Panc1 (cell line): ENCODE measurements around the gene SAA4. TPM values are rescaled to one million over a fixed set of nuclear protein-coding genes. Genes with fewer than 3 reads are reported as not detected.

ENCODE experiments used
- ATAC-seq: fragments of 200-7000 bp; cut with Tn5 transposase; 2 replicates; pipeline ENCODE4 v1.9.1; 2020; ENCODE audit warnings: mild to moderate bottlenecking, moderate library complexity
- BruUV-seq: library from RNA; stranded (reverse); fragments of 400-500 nt; replicated peaks from 2 replicates; lab custom pipeline; 2021; lab: Mats Ljungman, UMichigan
- CTCF ChIA-PET: fragments of 300-600 bp; sonication (Branson Sonifier 250); formaldehyde crosslinking; loops from one replicate; lab custom pipeline; 2022; ENCODE audit warnings: antibody characterized with exemption; lab: Charles Lee
- POLR2A ChIA-PET: fragments of 300-600 bp; sonication (Branson Sonifier 250); formaldehyde crosslinking; loops from one replicate; lab custom pipeline; 2022; ENCODE audit warnings: antibody characterized with exemption; lab: Charles Lee
- DNase-seq: peaks from one replicate; pipeline ENCODE4 v3.0.0-alpha.2; 2010; ENCODE audit warnings: low read depth, low spot score
- H3K27ac ChIP-seq: 2 replicates; pipeline ENCODE4 v1.5.1; 2011; ENCODE audit warnings: mild to moderate bottlenecking, low read length, inconsistent platforms
- H3K27me3 ChIP-seq: fragments of 200-500 bp; sonication (Bioruptor generic); 2 replicates; pipeline ENCODE4 v1.6.0; 2014; ENCODE audit warnings: low read length, inconsistent platforms; ENCODE audit not compliant: control insufficient read depth, insufficient read depth
- H3K36me3 ChIP-seq: fragments of 200-500 bp; sonication (Bioruptor generic); 2 replicates; pipeline ENCODE4 v1.5.1; 2014; ENCODE audit warnings: inconsistent platforms, mild to moderate bottlenecking, low read length, moderate library complexity; ENCODE audit not compliant: control insufficient read depth, insufficient read depth
- H3K4me1 ChIP-seq: 2 replicates; pipeline ENCODE4 v1.5.1; 2011; ENCODE audit warnings: inconsistent platforms, mild to moderate bottlenecking, low read length, moderate library complexity; ENCODE audit not compliant: control insufficient read depth, insufficient read depth
- H3K4me3 ChIP-seq, 2 experiments: 2 replicates each; pipeline ENCODE4 v1.5.1; 2011 to 2012; ENCODE audit warnings: low read depth in 2 of 2, low read length in 2 of 2, mild to moderate bottlenecking in 2 of 2, inconsistent platforms in 1 of 2, moderate library complexity in 1 of 2
- H3K9me3 ChIP-seq: fragments of 200-500 bp; sonication (Bioruptor generic); 2 replicates; pipeline ENCODE4 v1.5.1; 2014; ENCODE audit warnings: low read depth, mild to moderate bottlenecking, inconsistent platforms, low read length, moderate library complexity; ENCODE audit not compliant: control insufficient read depth, insufficient read depth
- CTCF ChIP-seq: fragments of 450-650 bp; IDR thresholded peaks from 2 replicates; pipeline ENCODE4 v1.5.1; 2017; ENCODE audit warnings: mild to moderate bottlenecking
- POLR2AphosphoS5 ChIP-seq: IDR thresholded peaks from 2 replicates; pipeline ENCODE4 v1.6.1; 2012; ENCODE audit warnings: mild to moderate bottlenecking, low read depth, low read length, moderate library complexity
- REST ChIP-seq, 2 experiments: IDR thresholded peaks; 2 replicates each; pipeline ENCODE4 v1.6.1; 2011 to 2012; ENCODE audit warnings: low read depth in 2 of 2, control low read depth in 1 of 2, low read length in 1 of 2, mild to moderate bottlenecking in 1 of 2, moderate library complexity in 1 of 2; ENCODE audit not compliant: insufficient read depth in 1 of 2
- SIN3A ChIP-seq: IDR thresholded peaks from 2 replicates; pipeline ENCODE4 v1.6.1; 2012; ENCODE audit warnings: low read depth, mild to moderate bottlenecking, low read length, moderate library complexity, borderline replicate concordance; ENCODE audit not compliant: insufficient read depth
- TCF7L2 ChIP-seq: IDR thresholded peaks from 2 replicates; pipeline ENCODE4 v1.6.1; 2011; ENCODE audit warnings: mild to moderate bottlenecking, low read depth, low read length, inconsistent platforms
- in situ Hi-C: cut with HindIII; loops from 2 replicates; pipeline ENCODE4 v1.10.0; 2016; ENCODE audit warnings: low sequenced_read_pairs, low pct_unique_long_range_greater_than_20kb
- intact Hi-C: fragments of 100-400 bp; cut with micrococcal nuclease; formaldehyde crosslinking; loops from one replicate; pipeline ENCODE4 v1.10.0; 2022; ENCODE audit not compliant: unreplicated experiment
- total RNA-seq: library from RNA; stranded (reverse); gene quantifications from one replicate; pipeline ENCODE4 v1.2.1, GENCODE V29; 2021; ENCODE audit not compliant: unreplicated experiment

The SAA4 gene
- total RNA-seq, 1 experiment from 2014 or later: not detected

GRCh38 chr11:18225913-18226312 is 10.7 kb downstream of the SAA4 start:
- no peaks in the 10 kb centered on the region for H3K36me3 ChIP-seq
- no peaks in the 10 kb centered on the region for H3K27me3 ChIP-seq
- H3K9me3 ChIP-seq: no peaks in the 10 kb centered on the region
- no TSS peak for BruUV-seq
- no peak for ATAC-seq
- no peak for DNase-seq
- in situ Hi-C loops: no loop called here
- POLR2A ChIA-PET: no interaction called here
- no peaks in the 10 kb centered on the region for H3K4me1 ChIP-seq
- TF ChIP-seq CTCF (no peak), SIN3A (no peak), TCF7L2 (no peak), POLR2AphosphoS5 (no peak), REST (IDR thresholded peaks at IDR 0.05; ENCODE audit: insufficient read depth in 1 of 2, low read depth in 2 of 2, low read length in 1 of 2) (no peak)
- H3K27ac ChIP-seq: no peak overlapping the region
- no peak overlapping the region for H3K4me3 ChIP-seq
- CTCF ChIA-PET: no interaction called here
- intact Hi-C loops: no loop called here

- ATAC-seq (no peak), DNase-seq (no peak)
- CTCF ChIA-PET: no interaction called here
- Histone ChIP-seq H3K36me3 (no peaks in the 10 kb centered on the region), H3K27me3 (no peaks in the 10 kb centered on the region), H3K27ac (no peak overlapping the region), H3K9me3 (no peaks in the 10 kb centered on the region), H3K4me3 (no peak overlapping the region), H3K4me1 (no peaks in the 10 kb centered on the region)
- intact Hi-C loops: no loop called here
- no TSS peak for BruUV-seq
- TF ChIP-seq SIN3A: no peak
- TF ChIP-seq CTCF: no peak
- TF ChIP-seq TCF7L2: no peak
- TF ChIP-seq POLR2AphosphoS5: no peak
- TF ChIP-seq REST (IDR thresholded peaks at IDR 0.05; ENCODE audit: insufficient read depth in 1 of 2, low read depth in 2 of 2, low read length in 1 of 2): no peak
- in situ Hi-C loops: no loop called here
- POLR2A ChIA-PET: no interaction called here
These were observed 12.8 kb downstream of the SAA4 start for GRCh38 chr11:18223591-18224387.
